NCI-H2227 (cell line): ENCODE results near the gene UBE2Q2.

Source experiments
- DNase-seq: peaks from one replicate; lab custom pipeline; 2025; ENCODE audit not compliant: unreplicated experiment; lab: John Stamatoyannopoulos, UW

UBE2Q2 gene

GRCh38 chr15:75921732-75922703, 78.8 kb downstream of the UBE2Q2 start:
- peak; percentile 21 for DNase-seq

DNA sequence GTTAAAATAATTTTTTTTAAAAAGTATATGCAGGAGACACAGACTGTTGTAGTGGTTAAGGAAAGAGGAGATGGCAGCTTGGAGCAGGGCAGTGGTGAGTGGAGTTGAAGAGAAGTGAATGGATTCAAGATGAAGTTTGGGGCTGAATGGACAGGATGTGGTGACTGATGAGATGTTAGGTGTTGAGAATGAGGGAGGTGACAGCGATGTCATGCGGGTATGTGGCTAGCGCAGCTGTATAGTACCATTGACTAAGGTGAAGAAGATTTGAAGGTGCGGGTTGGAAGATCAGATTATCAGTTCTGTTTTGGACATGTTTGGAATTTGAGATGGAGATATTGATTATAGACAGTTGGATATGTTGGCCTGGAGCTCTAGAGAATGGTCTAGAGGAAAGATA, 80.5 kb downstream of the UBE2Q2 start:
- no peak for DNase-seq

- no peak for DNase-seq
Observed at GRCh38 chr15:75924576-75924975, 81.3 kb downstream of the UBE2Q2 start.

DNA sequence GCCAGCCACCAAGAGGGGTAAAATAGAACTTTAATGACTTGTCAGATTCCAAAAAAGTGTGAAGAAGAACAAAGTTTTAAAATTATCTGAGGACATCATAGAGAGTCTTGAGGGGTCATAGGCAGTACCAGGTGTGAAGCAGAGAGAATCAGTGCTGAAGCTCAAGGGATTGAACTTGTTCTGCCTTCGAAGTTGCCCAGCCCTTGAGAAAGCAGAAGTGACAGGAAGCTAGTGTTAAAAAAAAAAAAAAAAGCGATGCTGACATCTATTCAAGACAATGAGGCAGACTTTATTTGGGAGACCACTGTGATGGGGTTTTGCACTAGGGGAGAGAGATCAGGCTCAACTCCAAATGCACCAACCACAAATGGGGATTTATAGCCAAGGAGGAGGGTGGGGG, 82.2 kb downstream of the UBE2Q2 start:
- DNase-seq: no peak

- no peak for DNase-seq
Observed at GRCh38 chr15:75926931-75927330, 83.7 kb downstream of the UBE2Q2 start.

- DNase-seq: no peak
Observed at GRCh38 chr15:75927601-75928000, 84.4 kb downstream of the UBE2Q2 start.

DNA sequence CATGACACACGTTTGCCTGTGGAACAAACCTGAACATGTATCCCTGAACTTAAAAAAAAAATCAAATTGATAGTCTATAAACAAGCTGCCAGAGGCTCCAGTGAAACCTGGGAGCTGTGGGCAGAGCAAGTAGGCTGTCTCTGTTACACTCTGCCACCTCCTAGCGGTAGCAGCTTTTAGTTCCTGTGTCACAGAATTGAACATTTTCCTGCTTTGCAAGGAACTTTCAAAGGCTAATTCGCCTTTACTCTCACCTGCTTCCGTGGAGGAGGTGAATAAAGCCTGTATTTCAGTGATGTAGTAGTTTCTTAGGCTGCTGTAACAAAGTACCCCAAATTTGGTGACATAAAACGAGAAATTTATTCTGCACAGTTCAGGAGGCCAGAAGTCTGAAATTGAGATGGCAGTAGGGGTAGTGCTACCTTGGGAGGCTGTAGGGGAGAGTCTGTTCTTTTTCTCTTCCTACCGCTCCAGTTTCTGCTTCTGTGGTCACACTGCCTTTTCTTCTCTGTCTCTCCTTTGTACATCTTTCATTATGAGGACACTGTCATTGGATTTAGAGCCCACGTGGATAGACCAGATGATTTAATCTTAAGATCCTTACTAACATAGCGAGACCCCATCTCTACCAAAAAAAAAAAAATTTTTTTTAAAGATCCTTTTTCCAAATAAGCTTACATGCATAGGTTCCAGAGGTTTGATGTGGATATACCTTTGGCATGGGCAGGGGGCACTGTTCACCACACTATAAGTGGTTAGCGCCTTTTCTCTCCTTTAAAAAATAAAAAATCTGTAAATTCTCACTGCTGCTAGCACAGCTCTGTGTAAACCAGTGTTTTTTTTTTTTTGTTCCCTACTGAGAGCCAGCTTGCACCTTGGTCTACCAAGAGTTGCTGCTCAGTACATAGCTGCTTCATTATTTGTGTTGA, 85.7 kb downstream of the UBE2Q2 start:
- peak; percentile 34 for DNase-seq

DNA sequence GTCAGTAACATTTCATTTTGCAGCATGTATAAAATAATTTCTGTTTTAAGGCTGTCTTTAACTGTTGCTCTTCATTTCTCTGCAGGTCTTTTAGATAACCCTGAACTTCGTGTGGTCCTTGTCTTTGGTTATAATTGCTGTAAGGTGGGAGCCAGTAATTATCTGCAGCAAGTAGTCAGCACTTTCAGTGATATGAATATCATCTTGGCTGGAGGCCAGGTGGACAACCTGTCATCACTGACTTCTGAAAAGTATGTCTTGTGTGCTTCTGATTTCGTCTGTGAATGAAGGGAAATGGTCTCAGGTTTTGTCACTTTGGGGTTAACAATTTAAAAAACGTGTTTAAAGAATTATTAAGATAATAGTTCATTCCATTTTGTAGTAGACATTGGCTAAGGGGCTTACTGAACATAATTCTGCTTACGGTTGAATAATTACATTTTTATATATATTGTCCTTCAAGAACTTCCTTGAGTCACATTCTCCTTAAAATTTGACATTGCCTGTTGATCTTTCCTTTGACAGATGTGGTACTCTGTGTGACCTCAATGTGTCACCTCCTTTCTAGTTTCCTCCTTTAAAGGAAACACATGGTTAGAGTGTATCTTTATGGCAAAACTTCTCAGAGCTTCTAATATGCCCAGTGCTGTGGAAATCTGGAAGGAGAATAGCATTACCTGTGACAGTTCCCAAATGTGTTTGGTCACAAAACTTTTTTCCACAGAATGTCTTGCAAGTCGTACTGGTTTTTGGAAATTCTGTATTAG, 86.7 kb downstream of the UBE2Q2 start:
- peak; percentile 44 for DNase-seq

DNA sequence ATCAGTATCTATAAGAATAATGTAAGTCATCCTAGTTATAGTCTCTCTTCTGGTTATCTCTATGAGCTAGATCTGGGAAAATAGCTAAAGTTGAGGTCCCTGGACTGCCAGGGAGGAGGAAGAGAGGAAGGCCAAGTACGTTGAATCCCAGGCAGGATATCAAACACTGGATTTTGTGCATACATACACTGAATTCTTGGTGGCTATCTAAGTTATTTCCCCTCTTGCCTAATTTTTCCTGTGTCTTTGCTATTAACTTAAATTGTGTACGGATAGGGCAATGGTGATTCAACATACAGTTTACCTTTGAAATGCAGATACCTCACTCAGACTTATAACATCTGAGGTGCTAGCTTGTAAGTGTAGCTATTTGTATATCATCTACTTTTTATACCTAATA, 87.6 kb downstream of the UBE2Q2 start:
- DNase-seq: no peak

- no peak for DNase-seq
Observed at GRCh38 chr15:75942464-75942863, 99.2 kb downstream of the UBE2Q2 start.

GRCh38 chr15:75943246-75943645, 100.0 kb downstream of the UBE2Q2 start:
- DNase-seq: no peak

DNA sequence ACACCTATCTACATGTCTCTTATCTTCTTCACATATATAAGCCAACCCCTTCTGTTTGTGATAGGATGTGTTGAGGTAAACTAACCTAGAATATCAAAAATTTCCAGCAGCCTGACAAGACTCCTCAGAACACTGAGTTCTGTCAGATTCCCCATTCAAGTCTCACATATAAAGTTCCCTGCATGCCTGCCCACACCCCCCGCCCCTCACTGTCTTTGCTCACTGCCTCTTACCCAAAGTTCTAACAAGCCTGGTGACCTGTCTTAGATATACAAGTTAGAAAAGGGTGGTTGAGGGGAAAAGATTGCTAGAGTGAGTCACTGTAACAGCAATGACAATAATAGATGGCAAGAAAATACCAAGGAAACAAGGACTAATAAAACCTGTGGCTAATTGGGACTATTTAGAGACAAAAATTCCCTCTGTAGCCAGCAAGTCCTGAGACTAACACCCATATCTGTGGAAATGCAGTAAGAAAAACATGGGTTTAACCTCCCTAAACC, 100.5 kb downstream of the UBE2Q2 start:
- no peak for DNase-seq

GRCh38 chr15:75945953-75946352, 102.7 kb downstream of the UBE2Q2 start:
- no peak for DNase-seq

DNA sequence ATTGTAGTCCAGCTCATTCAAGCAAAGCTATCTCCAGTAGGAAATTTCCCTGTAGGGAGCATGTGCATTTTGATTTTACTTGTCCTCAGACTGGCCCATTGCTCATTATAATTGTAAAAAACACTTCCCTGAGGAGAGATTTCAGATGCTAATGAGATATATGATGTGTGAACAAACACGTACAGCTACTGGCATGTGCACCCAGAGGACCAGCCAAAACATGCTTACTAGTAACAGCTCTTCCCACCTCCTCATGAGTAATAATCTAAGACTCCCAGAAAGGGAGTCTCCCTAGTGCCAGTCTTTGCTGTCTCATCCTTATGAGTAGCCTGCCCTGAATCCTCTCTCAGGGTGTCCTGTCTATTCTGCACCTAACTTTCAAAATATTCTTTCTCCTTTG, 103.8 kb downstream of the UBE2Q2 start:
- no peak for DNase-seq

DNA sequence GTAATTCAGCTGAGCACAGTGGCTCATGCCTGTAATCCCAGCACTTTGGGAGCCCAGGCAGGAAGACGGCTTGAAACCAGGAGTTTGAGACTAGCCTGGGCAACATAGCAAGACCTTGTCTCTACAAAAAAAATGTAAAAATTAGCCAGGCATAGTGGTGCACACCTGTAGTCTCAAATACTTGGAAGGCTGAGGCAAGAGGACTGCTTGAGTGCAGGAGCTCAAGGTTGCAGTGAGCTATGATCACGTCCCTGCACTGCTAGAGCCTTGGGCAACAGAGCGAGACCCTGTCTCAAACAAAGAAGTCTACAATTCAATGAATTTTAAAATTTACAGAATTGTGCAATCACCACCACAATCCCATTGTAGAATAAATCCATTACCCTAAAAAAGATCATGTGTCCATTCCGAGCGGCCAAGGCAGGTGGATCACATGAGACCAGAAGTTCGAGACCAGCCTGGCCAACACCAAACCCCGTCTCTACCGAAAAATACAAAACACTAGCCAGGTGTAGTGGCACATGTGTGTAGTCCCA, 105.6 kb downstream of the UBE2Q2 start:
- DNase-seq: no peak
